MCF 10A (cell line): Measurements from ENCODE around the gene TWIST2. TPM values are rescaled to one million over a fixed set of nuclear protein-coding genes. Genes with fewer than 3 reads are reported as not detected.

Experiments
- BruUV-seq: library from RNA; stranded (reverse); fragments of 400-500 nt; replicated peaks from 2 replicates; lab custom pipeline; 2021; lab: Mats Ljungman, UMichigan
- CTCF ChIA-PET: fragments of 300-600 bp; sonication (Branson Sonifier 250); formaldehyde crosslinking; extraction: SDS; loops from one replicate; lab custom pipeline; 2021; ENCODE audit warnings: antibody characterized with exemption, inconsistent platforms; lab: Yijun Ruan, JAX
- POLR2A ChIA-PET: fragments of 300-600, 350-650 bp; sonication (Branson Sonifier 250); formaldehyde crosslinking; extraction: SDS; loops from one replicate; lab custom pipeline; 2020; ENCODE audit warnings: antibody characterized with exemption, inconsistent platforms; lab: Yijun Ruan, JAX
- DNase-seq: peaks from one replicate; pipeline ENCODE4 v3.0.0-alpha.2; 2018; ENCODE audit not compliant: unreplicated experiment
- H3K27ac Mint-ChIP-seq: one replicate; pipeline ENCODE4 v1.8.0; 2022; ENCODE audit warnings: mild to moderate bottlenecking, low read depth, mixed read lengths; ENCODE audit not compliant: unreplicated experiment
- H3K27me3 Mint-ChIP-seq: one replicate; pipeline ENCODE4 v1.8.0; 2022; ENCODE audit warnings: mixed read lengths; ENCODE audit not compliant: insufficient read depth, unreplicated experiment
- H3K36me3 Mint-ChIP-seq: one replicate; pipeline ENCODE4 v1.8.0; 2022; ENCODE audit warnings: mild to moderate bottlenecking, moderate library complexity, mixed read lengths; ENCODE audit not compliant: insufficient read depth, unreplicated experiment
- H3K4me1 Mint-ChIP-seq: one replicate; pipeline ENCODE4 v1.8.0; 2022; ENCODE audit warnings: mixed read lengths; ENCODE audit not compliant: insufficient read depth, unreplicated experiment
- H3K4me3 Mint-ChIP-seq: one replicate; pipeline ENCODE4 v1.8.0; 2022; ENCODE audit warnings: mild to moderate bottlenecking, moderate library complexity, mixed read lengths; ENCODE audit not compliant: unreplicated experiment
- H3K9me3 Mint-ChIP-seq: one replicate; pipeline ENCODE4 v1.8.0; 2022; ENCODE audit warnings: mixed read lengths; ENCODE audit not compliant: unreplicated experiment
- CTCF ChIP-seq: fragments of 200-600 bp; IDR thresholded peaks from one replicate; pipeline ENCODE4 v1.8.0; 2022; ENCODE audit warnings: antibody characterized with exemption, mild to moderate bottlenecking; ENCODE audit not compliant: unreplicated experiment
- intact Hi-C: fragments of 100-400 bp; cut with micrococcal nuclease; formaldehyde crosslinking; loops from 2 replicates; pipeline ENCODE4 v1.14.1; 2022
- total RNA-seq: library from RNA; stranded (reverse); gene quantifications from 2 replicates; pipeline ENCODE4 v1.2.3, GENCODE V29; 2022

The TWIST2 gene
- total RNA-seq, 1 experiment from 2014 or later = 30.2 TPM

- intact Hi-C loops = no loop called here
- Mint-ChIP-seq H3K4me3 (no peak overlapping the region), H3K9me3 (no peaks in the 10 kb centered on the region), H3K27me3 (no peaks in the 10 kb centered on the region), H3K36me3 (peaks cover 31% of the 10 kb centered on the region), H3K27ac (no peak overlapping the region), H3K4me1 (peaks cover 7% of the 10 kb centered on the region)
- BruUV-seq = no TSS peak
- POLR2A ChIA-PET = no interaction called here
- no peak for TF ChIP-seq CTCF
- CTCF ChIA-PET = no interaction called here
- no peak for DNase-seq
Observed at GRCh38 chr2:238891457-238892203, 43.7 kb downstream of the TWIST2 start.

- DNase-seq = no peak
- no peak for TF ChIP-seq CTCF
- no peaks in the 10 kb centered on the region for H3K9me3 Mint-ChIP-seq
- no peak overlapping the region for H3K27ac Mint-ChIP-seq
- no TSS peak for BruUV-seq
- CTCF ChIA-PET = no interaction called here
- H3K36me3 Mint-ChIP-seq = peaks cover 26% of the 10 kb centered on the region
- no peaks in the 10 kb centered on the region for H3K27me3 Mint-ChIP-seq
- H3K4me3 Mint-ChIP-seq = no peak overlapping the region
- intact Hi-C loops = no loop called here
- peaks cover 7% of the 10 kb centered on the region for H3K4me1 Mint-ChIP-seq
- POLR2A ChIA-PET = no interaction called here
Observed at GRCh38 chr2:238892204-238892500, 44.3 kb downstream of the TWIST2 start.

- no peak overlapping the region for H3K27ac Mint-ChIP-seq
- TF ChIP-seq CTCF = no peak
- no TSS peak for BruUV-seq
- no peak overlapping the region for H3K4me3 Mint-ChIP-seq
- ChIA-PET POLR2A (no interaction called here), CTCF (no interaction called here)
- intact Hi-C loops = no loop called here
- no peaks in the 10 kb centered on the region for H3K27me3 Mint-ChIP-seq
- H3K9me3 Mint-ChIP-seq = no peaks in the 10 kb centered on the region
- no peak for DNase-seq
- H3K4me1 Mint-ChIP-seq = peaks cover 7% of the 10 kb centered on the region
- peaks cover 26% of the 10 kb centered on the region for H3K36me3 Mint-ChIP-seq
Observed at GRCh38 chr2:238892796-238893195, 44.9 kb downstream of the TWIST2 start.

GRCh38 chr2:238893349-238894000 is 45.6 kb downstream of the TWIST2 start:
- Mint-ChIP-seq H3K4me3 (peak overlapping the region; percentile 48), H3K27me3 (no peaks in the 10 kb centered on the region), H3K9me3 (no peaks in the 10 kb centered on the region), H3K4me1 (peaks cover 7% of the 10 kb centered on the region), H3K27ac (no peak overlapping the region), H3K36me3 (peaks cover 26% of the 10 kb centered on the region)
- BruUV-seq = no TSS peak
- TF ChIP-seq CTCF = no peak
- intact Hi-C loops = no loop called here
- DNase-seq = no peak
- CTCF ChIA-PET = no interaction called here
- POLR2A ChIA-PET = no interaction called here
